WTC11 (cell line): ENCODE measurements around the gene ZNF467. TPM values are rescaled to one million over a fixed set of nuclear protein-coding genes. Genes with fewer than 3 reads are reported as not detected.

Experiments
- ATAC-seq: fragments of 200-7000 bp; cut with Tn5 transposase; 2 replicates; pipeline ENCODE4 v1.10.0; 2021; ENCODE audit warnings: mild to moderate bottlenecking, moderate library complexity
- CTCF ChIA-PET: fragments of 300-600 bp; sonication (Branson Sonifier 250); formaldehyde crosslinking; loops from one replicate; lab custom pipeline; 2021; ENCODE audit warnings: antibody characterized with exemption; lab: Charles Lee
- POLR2A ChIA-PET: fragments of 350-600 bp; sonication (Branson Sonifier 250); formaldehyde crosslinking; loops from one replicate; lab custom pipeline; 2021; ENCODE audit warnings: antibody characterized with exemption; lab: Charles Lee
- DNase-seq: peaks from one replicate; pipeline ENCODE4 v3.0.0; 2021; ENCODE audit warnings: low spot score
- H3K27ac Mint-ChIP-seq: 2 replicates; pipeline ENCODE4 v1.8.0; 2021; ENCODE audit warnings: mixed read lengths
- H3K27me3 Mint-ChIP-seq: 2 replicates; pipeline ENCODE4 v1.8.0; 2021; ENCODE audit warnings: low read depth, mild to moderate bottlenecking, moderate library complexity, mixed read lengths
- H3K36me3 Mint-ChIP-seq: 2 replicates; pipeline ENCODE4 v1.8.0; 2021; ENCODE audit warnings: mixed read lengths
- H3K4me1 Mint-ChIP-seq: 2 replicates; pipeline ENCODE4 v1.8.0; 2022; ENCODE audit warnings: mixed read lengths
- H3K4me3 Mint-ChIP-seq: 2 replicates; pipeline ENCODE4 v1.8.0; 2021; ENCODE audit warnings: mild to moderate bottlenecking, moderate library complexity, mixed read lengths
- H3K9me3 Mint-ChIP-seq: 2 replicates; pipeline ENCODE4 v1.8.0; 2021; ENCODE audit warnings: mixed read lengths
- ATF1 ChIP-seq: sonication (generic); formaldehyde crosslinking; IDR thresholded peaks from 2 replicates; pipeline ENCODE4 v1.8.1; 2023; ENCODE audit warnings: mild to moderate bottlenecking, moderate library complexity, missing genetic modification reagents
- ATF2 ChIP-seq: sonication (generic); formaldehyde crosslinking; IDR thresholded peaks from 2 replicates; pipeline ENCODE4 v1.8.1; 2022; ENCODE audit warnings: low read depth, missing genetic modification reagents, borderline replicate concordance
- CBFB ChIP-seq: sonication (generic); formaldehyde crosslinking; IDR thresholded peaks from 2 replicates; pipeline ENCODE4 v1.8.1; 2022; ENCODE audit warnings: mild to moderate bottlenecking, low read depth, missing genetic modification reagents
- CREM ChIP-seq: sonication (generic); formaldehyde crosslinking; IDR thresholded peaks from 2 replicates; pipeline ENCODE4 v1.8.1; 2022; ENCODE audit warnings: mild to moderate bottlenecking, missing genetic modification reagents, moderate library complexity
- E2F5 ChIP-seq: sonication (generic); formaldehyde crosslinking; IDR thresholded peaks from 2 replicates; pipeline ENCODE4 v1.8.1; 2022; ENCODE audit warnings: mild to moderate bottlenecking, moderate library complexity, missing genetic modification reagents
- FOXK1 ChIP-seq: sonication (generic); formaldehyde crosslinking; IDR thresholded peaks from 2 replicates; pipeline ENCODE4 v1.8.0; 2022; ENCODE audit warnings: mild to moderate bottlenecking, moderate library complexity, missing genetic modification reagents
- FOXP1 ChIP-seq: sonication (generic); formaldehyde crosslinking; IDR thresholded peaks from 2 replicates; pipeline ENCODE4 v1.8.0; 2022; ENCODE audit warnings: missing genetic modification reagents, mild to moderate bottlenecking, moderate library complexity, borderline replicate concordance
- HMGXB4 ChIP-seq: sonication (generic); formaldehyde crosslinking; IDR thresholded peaks from 2 replicates; pipeline ENCODE4 v1.8.1; 2023; ENCODE audit warnings: mild to moderate bottlenecking, moderate library complexity, missing genetic modification reagents
- IRF1 ChIP-seq: sonication (generic); formaldehyde crosslinking; IDR thresholded peaks from 2 replicates; pipeline ENCODE4 v1.8.0; 2023; ENCODE audit warnings: missing genetic modification reagents
- IRF2 ChIP-seq: sonication (generic); formaldehyde crosslinking; IDR thresholded peaks from 2 replicates; pipeline ENCODE4 v1.8.0; 2022; ENCODE audit warnings: low read depth, missing genetic modification reagents, borderline replicate concordance
- JAZF1 ChIP-seq: fragments of 250-450 bp; sonication (Bioruptor Pico); IDR thresholded peaks from 2 replicates; pipeline ENCODE4 v1.9.0; 2021; ENCODE audit warnings: moderate library complexity, mild to moderate bottlenecking, inconsistent platforms
- NFE2L1 ChIP-seq: sonication (generic); formaldehyde crosslinking; IDR thresholded peaks from 2 replicates; pipeline ENCODE4 v1.8.1; 2023; ENCODE audit warnings: missing genetic modification reagents
- OVOL2 ChIP-seq: fragments of 250-450 bp; sonication (Bioruptor Pico); IDR thresholded peaks from 2 replicates; pipeline ENCODE4 v1.9.0; 2021; ENCODE audit warnings: mild to moderate bottlenecking, borderline replicate concordance
- RORB ChIP-seq: fragments of 250-450 bp; sonication (Bioruptor Pico); IDR thresholded peaks from 2 replicates; pipeline ENCODE4 v1.9.0; 2021; ENCODE audit warnings: mild to moderate bottlenecking
- SOX15 ChIP-seq: fragments of 250-450 bp; sonication (Bioruptor Pico); IDR thresholded peaks from 2 replicates; pipeline ENCODE4 v1.9.0; 2021; ENCODE audit warnings: mild to moderate bottlenecking
- TEAD4 ChIP-seq: sonication (generic); formaldehyde crosslinking; IDR thresholded peaks from 2 replicates; pipeline ENCODE4 v1.8.0; 2022; ENCODE audit warnings: mild to moderate bottlenecking, missing genetic modification reagents
- TP53 ChIP-seq: sonication (generic); formaldehyde crosslinking; IDR thresholded peaks from 2 replicates; pipeline ENCODE4 v1.8.1; 2023; ENCODE audit warnings: mild to moderate bottlenecking, missing genetic modification reagents
- ZNF121 ChIP-seq: sonication (generic); formaldehyde crosslinking; IDR thresholded peaks from 2 replicates; pipeline ENCODE4 v1.8.0; 2023; ENCODE audit warnings: missing genetic modification reagents
- ZNF219 ChIP-seq: sonication (generic); formaldehyde crosslinking; IDR thresholded peaks from 2 replicates; pipeline ENCODE4 v1.8.0; 2023; ENCODE audit warnings: missing genetic modification reagents, mild to moderate bottlenecking, borderline replicate concordance
- ZNF317 ChIP-seq: sonication (generic); formaldehyde crosslinking; IDR thresholded peaks from 2 replicates; pipeline ENCODE4 v1.8.1; 2023; ENCODE audit warnings: low read depth, mild to moderate bottlenecking, moderate library complexity, missing genetic modification reagents, borderline replicate concordance
- ZNF423 ChIP-seq: fragments of 250-450 bp; sonication (Bioruptor Pico); IDR thresholded peaks from 2 replicates; pipeline ENCODE4 v2.1.2; 2022; ENCODE audit warnings: mild to moderate bottlenecking, moderate library complexity
- total RNA-seq: library from RNA; stranded (reverse); gene quantifications from 3 replicates; pipeline ENCODE4 v1.2.3, GENCODE V29; 2021

The ZNF467 gene
- total RNA-seq, 1 experiment from 2014 or later: 0.70 TPM

- TF ChIP-seq CREM (CRISPR knock-in tag) (no peak), FOXK1 (no peak), ZNF423 (CRISPR knock-in tag) (no peak), IRF1 (CRISPR knock-in tag) (no peak)
Measured at GRCh38 chr7:149748076-149748874, 25.1 kb downstream of the ZNF467 start (continued).

- Mint-ChIP-seq H3K9me3 (peaks cover 4% of the 10 kb centered on the region; the same call in 1 of the 2 replicates), H3K27me3 (peaks cover 15% of the 10 kb centered on the region), H3K36me3 (no peaks in the 10 kb centered on the region), H3K27ac (no peak overlapping the region), H3K4me3 (no peak overlapping the region)
- ATAC-seq: no peak
- CTCF ChIA-PET: interaction anchor here (1.2 to 6.0 kb wide), 5 partner anchors 40 to 119 kb away, joined by 3 to 140 read pairs (median 4); no protein-coding TSS in a partner anchor
- POLR2A ChIA-PET: no interaction called here
- TF ChIP-seq JAZF1 (CRISPR knock-in tag) (no peak), E2F5 (CRISPR knock-in tag) (no peak), ATF1 (CRISPR knock-in tag) (no peak), ZNF317 (CRISPR knock-in tag) (no peak), IRF2 (CRISPR knock-in tag) (no peak), FOXK1 (no peak), SOX15 (CRISPR knock-in tag) (no peak), TEAD4 (CRISPR knock-in tag) (no peak), OVOL2 (CRISPR knock-in tag) (no peak), NFE2L1 (CRISPR knock-in tag) (no peak), RORB (no peak), CBFB (CRISPR knock-in tag) (no peak), ATF2 (CRISPR knock-in tag) (no peak), FOXP1 (CRISPR knock-in tag) (no peak), ZNF121 (CRISPR knock-in tag) (no peak), HMGXB4 (CRISPR knock-in tag) (no peak), TP53 (CRISPR knock-in tag) (no peak), ZNF219 (CRISPR knock-in tag) (no peak)
- TF ChIP-seq, all 79 proteins: peak for 0
- DNase-seq: no peak
- H3K4me1 Mint-ChIP-seq: peaks cover 6% of the 10 kb centered on the region
Measured at GRCh38 chr7:149743476-149744255, 29.7 kb downstream of the ZNF467 start.
